HEK293 (cell line): ENCODE measurements around the gene SIRPB2.

Source experiments
- CTCF ChIA-PET: fragments of 350-600 bp; formaldehyde crosslinking; extraction: SDS; loops from one replicate; lab custom pipeline; 2021; ENCODE audit warnings: antibody characterized with exemption; lab: Yijun Ruan, JAX
- POLR2A ChIA-PET: fragments of 300-600 bp; formaldehyde crosslinking; extraction: SDS; loops from one replicate; lab custom pipeline; 2020; ENCODE audit warnings: antibody characterized with exemption, inconsistent platforms; lab: Yijun Ruan, JAX
- H3K27ac ChIP-seq: fragments of 200-500 bp; sonication (Bioruptor generic); 2 replicates; pipeline ENCODE4 v1.5.1; 2014; ENCODE audit warnings: low read depth, low read length, control low read depth, inconsistent platforms; ENCODE audit errors: extremely low read depth
- H3K36me3 ChIP-seq, 2 experiments: fragments of 200-500 bp in 1 of 2; sonication (Bioruptor generic) in 1 of 2; 1 replicate in 1 of 2; 2 replicates in 1 of 2; pipeline ENCODE4 v1.5.1; 2014 to 2017; ENCODE audit warnings: inconsistent platforms in 2 of 2, low read length in 2 of 2; ENCODE audit not compliant: control insufficient read depth in 2 of 2, insufficient read depth in 1 of 2
- H3K4me1 ChIP-seq: fragments of 200-500 bp; sonication (Bioruptor generic); 2 replicates; pipeline ENCODE4 v1.5.1; 2014; ENCODE audit warnings: mild to moderate bottlenecking, low read length, inconsistent platforms; ENCODE audit not compliant: control insufficient read depth, insufficient read depth
- H3K4me3 ChIP-seq: 2 replicates; pipeline ENCODE4 v1.5.1; 2011; ENCODE audit warnings: low read depth, mild to moderate bottlenecking, control low read depth, low read length, moderate library complexity
- H3K9me3 ChIP-seq: fragments of 200-500 bp; sonication (Bioruptor generic); 2 replicates; pipeline ENCODE4 v1.5.1; 2014; ENCODE audit warnings: low read depth, low read length, inconsistent platforms; ENCODE audit not compliant: control insufficient read depth, insufficient read depth
- BCL11A ChIP-seq: fragments of 450-650 bp; formaldehyde crosslinking; IDR thresholded peaks from 2 replicates; pipeline ENCODE4 v1.5.1; 2016; ENCODE audit warnings: low read depth, missing biosample characterization, missing genetic modification characterization
- BCL6B ChIP-seq: fragments of 450-650 bp; formaldehyde crosslinking; IDR thresholded peaks from 2 replicates; pipeline ENCODE4 v1.5.1; 2017; ENCODE audit warnings: missing biosample characterization, missing genetic modification characterization
- GFI1B ChIP-seq: fragments of 450-650 bp; formaldehyde crosslinking; IDR thresholded peaks from 2 replicates; pipeline ENCODE4 v1.5.1; 2016; ENCODE audit warnings: missing biosample characterization, missing genetic modification characterization
- INSM2 ChIP-seq: fragments of 450-650 bp; formaldehyde crosslinking; IDR thresholded peaks from 2 replicates; pipeline ENCODE4 v1.5.1; 2016; ENCODE audit warnings: missing biosample characterization, missing genetic modification characterization
- KLF10 ChIP-seq: fragments of 450-650 bp; IDR thresholded peaks from 2 replicates; pipeline ENCODE4 v1.5.1; 2018; ENCODE audit warnings: missing biosample characterization, mild to moderate bottlenecking, missing genetic modification characterization
- PRDM10 ChIP-seq: fragments of 450-650 bp; formaldehyde crosslinking; IDR thresholded peaks from 2 replicates; pipeline ENCODE4 v1.5.1; 2016; ENCODE audit warnings: missing biosample characterization, missing genetic modification characterization
- SP2 ChIP-seq: fragments of 450-650 bp; formaldehyde crosslinking; IDR thresholded peaks from 2 replicates; pipeline ENCODE4 v1.5.1; 2016; ENCODE audit warnings: missing biosample characterization, missing genetic modification characterization
- YY1 ChIP-seq: fragments of 450-650 bp; formaldehyde crosslinking; IDR thresholded peaks from 2 replicates; pipeline ENCODE4 v1.5.1; 2018; ENCODE audit warnings: missing biosample characterization, missing genetic modification characterization
- ZEB2 ChIP-seq: fragments of 450-650 bp; formaldehyde crosslinking; IDR thresholded peaks from 2 replicates; pipeline ENCODE4 v1.5.1; 2016; ENCODE audit warnings: missing biosample characterization, missing genetic modification characterization
- ZIC2 ChIP-seq: fragments of 450-650 bp; formaldehyde crosslinking; IDR thresholded peaks from 2 replicates; pipeline ENCODE4 v1.5.1; 2016; ENCODE audit warnings: missing biosample characterization, missing genetic modification characterization
- ZNF148 ChIP-seq: fragments of 450-650 bp; formaldehyde crosslinking; IDR thresholded peaks from 2 replicates; pipeline ENCODE4 v1.5.0; 2017; ENCODE audit warnings: missing biosample characterization, missing genetic modification characterization, borderline replicate concordance
- ZNF155 ChIP-seq: fragments of 450-650 bp; formaldehyde crosslinking; IDR thresholded peaks from 2 replicates; pipeline ENCODE4 v1.5.1; 2016; ENCODE audit warnings: missing biosample characterization, missing genetic modification characterization
- ZNF335 ChIP-seq: fragments of 450-650 bp; formaldehyde crosslinking; conservative IDR thresholded peaks from 2 replicates; pipeline ENCODE4 v1.5.1; 2016; ENCODE audit warnings: missing biosample characterization, missing genetic modification characterization
- ZNF350 ChIP-seq: fragments of 450-650 bp; formaldehyde crosslinking; IDR thresholded peaks from 2 replicates; pipeline ENCODE4 v1.5.0; 2017; ENCODE audit warnings: missing biosample characterization, mild to moderate bottlenecking, missing genetic modification characterization
- ZNF354C ChIP-seq: fragments of 450-650 bp; formaldehyde crosslinking; IDR thresholded peaks from 2 replicates; pipeline ENCODE4 v1.5.1; 2016; ENCODE audit warnings: missing biosample characterization, missing genetic modification characterization, low read depth, borderline replicate concordance
- ZNF37A ChIP-seq: fragments of 450-650 bp; IDR thresholded peaks from 2 replicates; pipeline ENCODE4 v1.5.1; 2018; ENCODE audit warnings: missing biosample characterization, missing genetic modification characterization
- ZNF433 ChIP-seq: fragments of 450-650 bp; formaldehyde crosslinking; IDR thresholded peaks from 2 replicates; pipeline ENCODE4 v1.5.1; 2016; ENCODE audit warnings: missing biosample characterization, missing genetic modification characterization, low read depth
- ZNF530 ChIP-seq: fragments of 450-650 bp; formaldehyde crosslinking; IDR thresholded peaks from 2 replicates; pipeline ENCODE4 v1.5.1; 2016; ENCODE audit warnings: low read depth, missing biosample characterization, missing genetic modification characterization
- ZNF629 ChIP-seq: fragments of 450-650 bp; formaldehyde crosslinking; IDR thresholded peaks from 2 replicates; pipeline ENCODE4 v1.5.1; 2017; ENCODE audit warnings: missing biosample characterization, missing genetic modification characterization
- ZNF776 ChIP-seq: fragments of 450-650 bp; formaldehyde crosslinking; IDR thresholded peaks from 2 replicates; pipeline ENCODE4 v1.5.0; 2017; ENCODE audit warnings: missing biosample characterization, missing genetic modification characterization, borderline replicate concordance
- ZNF843 ChIP-seq: fragments of 450-650 bp; formaldehyde crosslinking; IDR thresholded peaks from 2 replicates; pipeline ENCODE4 v1.5.1; 2016; ENCODE audit warnings: missing biosample characterization, missing genetic modification characterization

Gene SIRPB2

GRCh38 chr20:1503564-1504227, 12.5 kb upstream of the SIRPB2 start (continued):
- no peak for TF ChIP-seq ZEB2
- TF ChIP-seq BCL6B (tag by site-specific recombination), result no peak
- TF ChIP-seq ZNF37A, result no peak
- no peak for TF ChIP-seq ZNF776 (tag by site-specific recombination)
- TF ChIP-seq ZNF155 (tag by site-specific recombination), result no peak
- no peak for TF ChIP-seq ZNF148
- no peak for TF ChIP-seq ZNF354C (tag by site-specific recombination)
- no peak for TF ChIP-seq KLF10

GRCh38 chr20:1500496-1500895, 9.3 kb upstream of the SIRPB2 start:
- Histone ChIP-seq H3K27ac (no peak overlapping the region), H3K9me3 (no peaks in the 10 kb centered on the region; the same call in 1 of the 2 replicates), H3K4me3 (no peak overlapping the region), H3K4me1 (no peaks in the 10 kb centered on the region), H3K36me3 (no peaks in the 10 kb centered on the region)
- ChIA-PET CTCF (interaction anchor here (0.5 to 2.6 kb wide), 4 partner anchors 9 to 288 kb away, joined by 3 to 12 read pairs (median 7); partner anchors contain the start of gene NSFL1C), POLR2A (interaction anchor here (0.8 kb wide), 1 partner anchor 276 kb away, joined by 3 read pairs; no protein-coding TSS in a partner anchor)
- TF ChIP-seq ZIC2 (tag by site-specific recombination), result no peak
- peak; percentile 14; the same call in 1 of the 2 replicates for TF ChIP-seq ZNF335 (tag by site-specific recombination)
- no peak for TF ChIP-seq GFI1B (tag by site-specific recombination)
- no peak for TF ChIP-seq ZNF433
- no peak for TF ChIP-seq BCL11A (tag by site-specific recombination)
- no peak for TF ChIP-seq YY1 (tag by site-specific recombination)
- TF ChIP-seq ZEB2, result no peak
- no peak for TF ChIP-seq INSM2 (tag by site-specific recombination)
- TF ChIP-seq PRDM10 (tag by site-specific recombination), result peak; percentile 50; the same call in 1 of the 2 replicates
- TF ChIP-seq ZNF843 (tag by site-specific recombination), result no peak
- TF ChIP-seq ZNF530 (tag by site-specific recombination), result no peak
- no peak for TF ChIP-seq ZNF629 (tag by site-specific recombination)
- TF ChIP-seq SP2 (tag by site-specific recombination), result no peak
- TF ChIP-seq ZNF350, result no peak
